Neural cell (in vitro differentiated cells): ENCODE results near the gene OAS3. TPM values are rescaled to one million over a fixed set of nuclear protein-coding genes. Genes with fewer than 3 reads are reported as not detected.

ENCODE experiments used
- H2AFZ ChIP-seq: fragments of 200-600, 300-800 bp; sonication (generic), shearing (Covaris generic); 2 replicates; pipeline ENCODE4 v1.6.0; 2014; ENCODE audit warnings: low read depth, mild to moderate bottlenecking, antibody characterized with exemption, low read length, moderate library complexity
- H3F3A ChIP-seq: fragments of 200-600 bp; shearing (Covaris generic); 2 replicates; pipeline ENCODE4 v1.6.1; 2016; ENCODE audit warnings: mild to moderate bottlenecking, moderate library complexity, mixed read lengths, antibody characterized with exemption, low read length; ENCODE audit not compliant: insufficient read depth, poor library complexity, severe bottlenecking
- H3K27ac ChIP-seq: fragments of 200-600, 300-800 bp; sonication (generic), shearing (Covaris generic); 2 replicates; pipeline ENCODE4 v1.5.1; 2014; ENCODE audit warnings: mild to moderate bottlenecking, low read length, moderate library complexity
- H3K27me3 ChIP-seq: fragments of 300-800, 200-600 bp; sonication (generic), shearing (Covaris generic); 2 replicates; pipeline ENCODE4 v1.6.0; 2014; ENCODE audit warnings: mild to moderate bottlenecking, low read depth, low read length, moderate library complexity; ENCODE audit not compliant: insufficient read depth
- H3K36me3 ChIP-seq: fragments of 300-800, 200-600 bp; sonication (generic), shearing (Covaris generic); 2 replicates; pipeline ENCODE4 v1.5.1; 2014; ENCODE audit warnings: mild to moderate bottlenecking, antibody characterized with exemption, low read length, moderate library complexity; ENCODE audit not compliant: insufficient read depth
- H3K4me2 ChIP-seq: fragments of 300-800, 200-600 bp; sonication (generic), shearing (Covaris generic); 2 replicates; pipeline ENCODE4 v1.6.0; 2014; ENCODE audit warnings: mild to moderate bottlenecking, low read length
- H3K4me3 ChIP-seq: fragments of 300-800, 200-600 bp; sonication (generic), shearing (Covaris generic); 2 replicates; pipeline ENCODE4 v1.5.1; 2014; ENCODE audit warnings: mild to moderate bottlenecking, low read length, moderate library complexity
- H3K79me2 ChIP-seq: fragments of 200-600 bp; shearing (Covaris generic); replicated peaks from 2 replicates; pipeline ENCODE4 v1.6.0; 2014; ENCODE audit warnings: mild to moderate bottlenecking, low read length, moderate library complexity; ENCODE audit not compliant: insufficient read depth
- H3K9ac ChIP-seq: fragments of 300-800, 200-600 bp; sonication (generic), shearing (Covaris generic); 2 replicates; pipeline ENCODE4 v1.6.1; 2016; ENCODE audit warnings: mild to moderate bottlenecking, low read length, mixed read lengths
- H3K9me2 ChIP-seq: fragments of 200-600 bp; shearing (Covaris generic); 2 replicates; pipeline ENCODE4 v1.6.1; 2016; ENCODE audit warnings: mild to moderate bottlenecking, low read length, mixed read lengths; ENCODE audit not compliant: insufficient read depth
- H3K9me3 ChIP-seq: fragments of 200-600, 300-800 bp; sonication (generic), shearing (Covaris generic); 2 replicates; pipeline ENCODE4 v1.6.1; 2016; ENCODE audit warnings: mild to moderate bottlenecking, mixed run types, low read length, moderate library complexity, mixed read lengths
- H4K20me1 ChIP-seq: fragments of 200-600 bp; shearing (Covaris generic); 2 replicates; pipeline ENCODE4 v1.6.1; 2016; ENCODE audit warnings: mild to moderate bottlenecking, mixed run types; ENCODE audit not compliant: insufficient read depth
- CTCF ChIP-seq: fragments of 450-650 bp; IDR thresholded peaks from 2 replicates; pipeline ENCODE4 v1.5.1; 2014; ENCODE audit warnings: antibody characterized with exemption, mild to moderate bottlenecking, moderate library complexity; ENCODE audit not compliant: poor library complexity, severe bottlenecking
- EP300 ChIP-seq: fragments of 450-650 bp; conservative IDR thresholded peaks from 2 replicates; pipeline ENCODE4 v1.6.1; 2014; ENCODE audit warnings: antibody characterized with exemption, mild to moderate bottlenecking, moderate library complexity; ENCODE audit not compliant: poor library complexity, severe bottlenecking
- EZH2 ChIP-seq: fragments of 200-600, 300-800 bp; shearing (Covaris generic), sonication (generic); IDR thresholded peaks from 2 replicates; pipeline ENCODE4 v1.6.1; 2014; ENCODE audit warnings: antibody characterized with exemption, low read length, borderline replicate concordance, mild to moderate bottlenecking; ENCODE audit not compliant: insufficient read depth, poor library complexity, severe bottlenecking
- MXI1 ChIP-seq: fragments of 450-650 bp; conservative IDR thresholded peaks from 2 replicates; pipeline ENCODE4 v1.6.1; 2014; ENCODE audit warnings: antibody characterized with exemption, mild to moderate bottlenecking; ENCODE audit not compliant: poor library complexity, severe bottlenecking
- POLR2AphosphoS5 ChIP-seq: IDR thresholded peaks from 2 replicates; pipeline ENCODE4 v1.6.1; 2012
- RAD21 ChIP-seq: fragments of 450-650 bp; conservative IDR thresholded peaks from 2 replicates; pipeline ENCODE4 v1.6.1; 2014; ENCODE audit warnings: antibody characterized with exemption, mild to moderate bottlenecking, moderate library complexity
- REST ChIP-seq: IDR thresholded peaks from 2 replicates; pipeline ENCODE4 v1.6.1; 2012; ENCODE audit warnings: borderline replicate concordance
- SMC3 ChIP-seq: fragments of 450-650 bp; conservative IDR thresholded peaks from 2 replicates; pipeline ENCODE4 v1.6.1; 2014; ENCODE audit warnings: antibody characterized with exemption, mild to moderate bottlenecking, moderate library complexity; ENCODE audit not compliant: poor library complexity
- TAF1 ChIP-seq: IDR thresholded peaks from 2 replicates; pipeline ENCODE4 v1.6.1; 2012; ENCODE audit warnings: low read depth
- polyA plus RNA-seq: library from polyadenylated mRNA; depleted of rRNA; stranded (reverse); fragments of >200 nt; gene quantifications from 2 replicates; pipeline ENCODE4 v1.2.3, GENCODE V29; 2014

OAS3 gene
- polyA plus RNA-seq, 1 donor from 2014 or later, result not detected

- Histone ChIP-seq H3K4me3 (no peak overlapping the region), H3F3A (no peaks in the 10 kb centered on the region), H4K20me1 (no peaks in the 10 kb centered on the region), H2AFZ (no peak overlapping the region), H3K9me3 (no peaks in the 10 kb centered on the region), H3K9me2 (no peaks in the 10 kb centered on the region), H3K36me3 (no peaks in the 10 kb centered on the region), H3K9ac (no peak overlapping the region), H3K79me2 (no peaks in the 10 kb centered on the region), H3K27me3 (no peaks in the 10 kb centered on the region), H3K27ac (no peak overlapping the region), H3K4me2 (no peak overlapping the region)
- no peak for TF ChIP-seq TAF1
These were observed 44.1 kb upstream of the OAS3 start for GRCh38 chr12:112894128-112894527.

GRCh38 chr12:112898380-112898779, 39.9 kb upstream of the OAS3 start:
- Histone ChIP-seq H2AFZ (no peak overlapping the region), H3K9me3 (no peaks in the 10 kb centered on the region), H3K27ac (no peak overlapping the region), H3F3A (no peaks in the 10 kb centered on the region), H3K9me2 (no peaks in the 10 kb centered on the region), H3K79me2 (no peaks in the 10 kb centered on the region), H3K4me3 (no peak overlapping the region), H3K9ac (no peak overlapping the region), H3K36me3 (no peaks in the 10 kb centered on the region), H4K20me1 (no peaks in the 10 kb centered on the region), H3K4me2 (no peak overlapping the region), H3K27me3 (no peaks in the 10 kb centered on the region)
- TF ChIP-seq CTCF, result no peak
- TF ChIP-seq RAD21, result no peak
- TF ChIP-seq POLR2AphosphoS5, result no peak
- TF ChIP-seq EZH2, result no peak
- TF ChIP-seq REST, result no peak
- no peak for TF ChIP-seq EP300
- no peak for TF ChIP-seq TAF1
- no peak for TF ChIP-seq SMC3
- TF ChIP-seq MXI1, result no peak
